IMR-90 (cell line): ENCODE data around the gene CYP39A1. TPM values are rescaled to one million over a fixed set of nuclear protein-coding genes. Genes with fewer than 3 reads are reported as not detected.
A peak's percentile ranks its signal among the peaks of the same experiment; 100 is the strongest.

ENCODE experiments used
- ATAC-seq: fragments of 200-7000 bp; cut with Tn5 transposase; 2 replicates; pipeline ENCODE4 v1.9.1; 2020; ENCODE audit warnings: low read depth, mild to moderate bottlenecking, moderate library complexity
- BruUV-seq: library from RNA; stranded (reverse); fragments of 400-500 nt; replicated peaks from 2 replicates; lab custom pipeline; 2021; lab: Mats Ljungman, UMichigan
- CTCF ChIA-PET: fragments of 300-600 bp; formaldehyde crosslinking; extraction: SDS; loops from one replicate; lab custom pipeline; 2021; ENCODE audit warnings: antibody characterized with exemption; lab: Yijun Ruan, JAX
- POLR2A ChIA-PET: fragments of 300-600 bp; sonication (Branson Sonifier 250); formaldehyde crosslinking; loops from one replicate; lab custom pipeline; 2022; ENCODE audit warnings: antibody characterized with exemption; ENCODE audit not compliant: unreplicated experiment; lab: Charles Lee
- DNase-seq: peaks from one replicate; pipeline ENCODE4 v3.0.0; 2013
- H2AFZ ChIP-seq: replicated peaks from 2 replicates; pipeline ENCODE3; 2013; ENCODE audit warnings: low read length, mild to moderate bottlenecking; ENCODE audit not compliant: poor library complexity
- H2AK5ac ChIP-seq: 2 replicates; pipeline ENCODE4 v1.6.1; 2013; ENCODE audit warnings: low read depth, low read length, inconsistent platforms
- H2AK9ac ChIP-seq: replicated peaks from 2 replicates; pipeline ENCODE3; 2013; ENCODE audit warnings: mild to moderate bottlenecking, low read depth, low read length, moderate library complexity; ENCODE audit not compliant: poor library complexity
- H2BK120ac ChIP-seq: 2 replicates; pipeline ENCODE4 v1.6.1; 2013; ENCODE audit warnings: low read depth, low read length, inconsistent platforms
- H2BK15ac ChIP-seq: 3 replicates; pipeline ENCODE4 v1.6.1; 2013; ENCODE audit warnings: low read depth, low read length, inconsistent platforms
- H2BK20ac ChIP-seq: 2 replicates; pipeline ENCODE4 v1.6.1; 2013; ENCODE audit warnings: low read depth, mild to moderate bottlenecking, inconsistent platforms, low read length, moderate library complexity
- H2BK5ac ChIP-seq: 2 replicates; pipeline ENCODE4 v1.6.1; 2013; ENCODE audit warnings: mild to moderate bottlenecking, low read depth, low read length, inconsistent platforms; ENCODE audit not compliant: poor library complexity, severe bottlenecking
- H3K14ac ChIP-seq: replicated peaks from 2 replicates; pipeline ENCODE4 v1.6.1; 2013; ENCODE audit warnings: low read depth, low read length, inconsistent platforms
- H3K18ac ChIP-seq: 2 replicates; pipeline ENCODE4 v1.6.1; 2013; ENCODE audit warnings: low read depth, low read length, control low read depth
- H3K23ac ChIP-seq: 2 replicates; pipeline ENCODE4 v1.6.1; 2013; ENCODE audit warnings: low read depth, low read length, inconsistent platforms
- H3K27ac ChIP-seq: 2 replicates; pipeline ENCODE4 v1.5.1; 2013; ENCODE audit warnings: mild to moderate bottlenecking, control low read depth, low read length; ENCODE audit not compliant: insufficient read depth
- H3K27me3 ChIP-seq: 2 replicates; pipeline ENCODE4 v1.6.1; 2013; ENCODE audit warnings: low read length; ENCODE audit not compliant: control insufficient read depth, insufficient read depth
- H3K36me3 ChIP-seq: 2 replicates; pipeline ENCODE4 v1.6.1; 2013; ENCODE audit warnings: low read length, mixed read lengths; ENCODE audit not compliant: control insufficient read depth, insufficient read depth
- H3K4ac ChIP-seq: 2 replicates; pipeline ENCODE4 v1.6.1; 2013; ENCODE audit warnings: low read depth, low read length, inconsistent platforms
- H3K4me1 ChIP-seq: 2 replicates; pipeline ENCODE4 v1.6.1; 2013; ENCODE audit warnings: low read length, mixed read lengths; ENCODE audit not compliant: control insufficient read depth, insufficient read depth
- H3K4me2 ChIP-seq: 2 replicates; pipeline ENCODE4 v1.6.1; 2013; ENCODE audit warnings: low read depth, mild to moderate bottlenecking, control low read depth, low read length, moderate library complexity
- H3K4me3 ChIP-seq: 2 replicates; pipeline ENCODE4 v1.5.1; 2013; ENCODE audit warnings: low read depth, mild to moderate bottlenecking, control low read depth, low read length, moderate library complexity; ENCODE audit not compliant: insufficient read depth
- H3K56ac ChIP-seq: 2 replicates; pipeline ENCODE4 v1.6.1; 2013; ENCODE audit warnings: low read length, inconsistent platforms; ENCODE audit not compliant: insufficient read depth; ENCODE audit errors: extremely low read depth
- H3K79me1 ChIP-seq, 2 experiments: 2 replicates each; pipeline ENCODE4 v1.6.1; 2013; ENCODE audit warnings: low read length in 2 of 2, inconsistent platforms in 1 of 2, low read depth in 1 of 2
- H3K9ac ChIP-seq: 2 replicates; pipeline ENCODE4 v1.6.1; 2013; ENCODE audit warnings: low read depth, low read length, control low read depth
- H3K9me1 ChIP-seq: 2 replicates; pipeline ENCODE4 v1.6.1; 2013; ENCODE audit warnings: low read length, inconsistent platforms; ENCODE audit not compliant: insufficient read depth
- H3K9me3 ChIP-seq: 2 replicates; pipeline ENCODE4 v1.6.1; 2013; ENCODE audit warnings: low read length; ENCODE audit not compliant: control insufficient read depth, insufficient read depth
- H4K20me1 ChIP-seq: 2 replicates; pipeline ENCODE4 v1.6.1; 2013; ENCODE audit warnings: low read length, inconsistent platforms; ENCODE audit not compliant: insufficient read depth
- H4K5ac ChIP-seq: 2 replicates; pipeline ENCODE4 v1.6.1; 2013; ENCODE audit warnings: mild to moderate bottlenecking, low read depth, low read length, control low read depth
- H4K8ac ChIP-seq, 2 experiments: 2 replicates each; pipeline ENCODE4 v1.6.1; 2013; ENCODE audit warnings: low read depth in 2 of 2, low read length in 2 of 2, control low read depth in 1 of 2, inconsistent platforms in 1 of 2
- H4K91ac ChIP-seq: 2 replicates; pipeline ENCODE4 v1.6.1; 2013; ENCODE audit warnings: low read depth, low read length, inconsistent platforms; ENCODE audit not compliant: insufficient read depth
- MAFK ChIP-seq: IDR thresholded peaks from 2 replicates; pipeline ENCODE4 v1.6.1; 2012; ENCODE audit warnings: low read depth, low read length, improper control_type of control experiment
- MXI1 ChIP-seq: IDR thresholded peaks from 2 replicates; pipeline ENCODE4 v1.6.1; 2012; ENCODE audit warnings: low read depth, mild to moderate bottlenecking, low read length, moderate library complexity, borderline replicate concordance
- RCOR1 ChIP-seq: IDR thresholded peaks from 2 replicates; pipeline ENCODE4 v1.6.1; 2012; ENCODE audit warnings: mild to moderate bottlenecking, low read length, improper control_type of control experiment; ENCODE audit not compliant: insufficient replicate concordance
- WGBS, 2 experiments: methylation state at CpG; one replicate each; pipeline versions ENCODE4 v1.1.5 to v1.1.7; 2013; ENCODE audit warnings: missing lambda C conversion rate in 2 of 2; ENCODE audit not compliant: insufficient read length in 1 of 2; ENCODE audit errors: extremely low coverage in 2 of 2; 5-methylcytosine and 5-hydroxymethylcytosine counted together
- dilution Hi-C: fragments of 300-500 bp; cut with HindIII; formaldehyde crosslinking; loops from one replicate; pipeline ENCODE4 v1.14.3; 2018; ENCODE audit warnings: low sequenced_read_pairs; ENCODE audit not compliant: unreplicated experiment
- in situ Hi-C: fragments of 300-500 bp; cut with MboI; formaldehyde crosslinking; loops from 3 replicates; pipeline ENCODE4 v1.14.3; 2019; ENCODE audit warnings: low sequenced_read_pairs, inconsistent platforms, mixed read lengths
- intact Hi-C: fragments of 100-400 bp; cut with micrococcal nuclease; formaldehyde crosslinking; loops from 2 replicates; pipeline ENCODE4 v1.10.0; 2022
- polyA plus RNA-seq, 3 experiments: library from polyadenylated mRNA; depleted of rRNA; stranded (reverse); fragments of >200 nt; gene quantifications; 2 replicates each; pipeline ENCODE4 v1.2.3, GENCODE V29; 2012; ENCODE audit warnings: low replicate concordance in 1 of 3
- total RNA-seq: library from RNA; depleted of rRNA; stranded (reverse); fragments of >200 nt; gene quantifications from 2 replicates; pipeline ENCODE4 v1.2.3, GENCODE V29; 2012

Gene CYP39A1
- total and polyA plus RNA-seq, 2 of the 4 experiments (the other 2 are of a cell fraction) = 0.03 TPM; not detected in 1

DNA sequence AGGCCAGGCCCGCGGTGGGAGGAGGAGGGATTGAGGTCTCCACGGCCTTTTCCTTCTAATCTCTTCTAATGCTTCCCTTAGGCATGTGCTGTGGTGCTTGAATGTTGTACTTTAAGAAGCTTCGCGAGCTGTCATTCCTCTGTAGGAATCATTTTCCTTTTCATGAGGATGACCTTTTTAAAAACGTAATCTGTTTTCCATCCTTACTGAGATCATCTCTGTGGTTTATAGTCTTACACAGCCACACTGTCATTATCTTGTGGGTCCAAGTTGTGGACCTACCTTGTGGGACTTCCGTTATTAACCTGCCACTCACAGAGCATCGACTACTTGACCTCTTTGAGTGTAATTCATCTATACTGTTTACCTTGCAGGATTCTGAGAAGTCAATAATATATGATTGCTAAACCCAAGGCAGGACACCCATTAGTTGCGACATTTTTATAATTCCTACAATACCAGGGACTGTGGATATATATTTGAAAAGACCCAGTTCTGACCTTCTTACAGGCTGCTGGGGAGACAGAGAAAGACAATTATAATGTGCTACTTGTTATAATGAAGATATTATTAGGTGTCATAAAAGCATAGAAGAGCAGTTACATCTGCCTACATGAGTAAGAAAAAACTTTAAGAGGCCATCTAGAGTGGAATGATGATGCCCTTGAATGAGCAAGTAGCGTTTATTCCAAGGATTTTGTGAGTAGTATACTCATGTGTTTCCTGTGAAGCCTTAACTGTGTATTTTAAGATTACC lies 999 bp upstream of the CYP39A1 start:
- H3K4ac ChIP-seq = no peak overlapping the region
- BruUV-seq = no TSS peak
- POLR2A ChIA-PET = no interaction called here
- no peak overlapping the region for H4K8ac ChIP-seq
- no peaks in the 10 kb centered on the region for H3K79me1 ChIP-seq
- no CpG with 5 or more reads among the region's 10 CpGs for WGBS, 2 experiments
- no peak overlapping the region for H2BK20ac ChIP-seq
- H2BK5ac ChIP-seq = no peak overlapping the region
- H3K14ac ChIP-seq = no peak overlapping the region
- H2AFZ ChIP-seq = peak overlapping the region; percentile 97
- H3K36me3 ChIP-seq = no peaks in the 10 kb centered on the region
- CTCF ChIA-PET = interaction anchor here (0.6 kb wide), 1 partner anchor 510 kb away, joined by 3 read pairs; no protein-coding TSS in a partner anchor
- H3K4me1 ChIP-seq = no peaks in the 10 kb centered on the region
- intact Hi-C loops = no loop called here
- H2AK5ac ChIP-seq = no peak overlapping the region
- H3K4me2 ChIP-seq = peak overlapping the region; percentile 78
- no peak overlapping the region for H3K9ac ChIP-seq
- H3K18ac ChIP-seq = no peak overlapping the region
- DNase-seq = no peak
- H4K91ac ChIP-seq = no peak overlapping the region
- dilution Hi-C loops = no loop called here
- H2BK120ac ChIP-seq = no peak overlapping the region
- TF ChIP-seq MAFK (no peak), RCOR1 (no peak), MXI1 (no peak)
- H3K9me1 ChIP-seq = no peaks in the 10 kb centered on the region
- H4K5ac ChIP-seq = no peak overlapping the region
- H3K23ac ChIP-seq = peak overlapping the region; percentile 24; the same call in 1 of the 2 replicates
- no peak overlapping the region for H3K56ac ChIP-seq
- H2BK15ac ChIP-seq = no peak overlapping the region
- H3K27ac ChIP-seq = no peak overlapping the region
- no peak for ATAC-seq
- in situ Hi-C loops = no loop called here
- peak overlapping the region; percentile 76 for H3K4me3 ChIP-seq
- H3K27me3 ChIP-seq = no peaks in the 10 kb centered on the region
- H2AK9ac ChIP-seq = peak overlapping the region; percentile 30
- no peaks in the 10 kb centered on the region for H4K20me1 ChIP-seq
- no peaks in the 10 kb centered on the region for H3K9me3 ChIP-seq
